IPS DF 6.9 (cell line): ENCODE results near the gene PDE6A.
"Not testable (repeated sequence)": the region's sequence is repeated elsewhere in the genome, so short reads cannot be mapped to it uniquely, and the experiment has no call there.

Experiments
- DNase-seq: peaks from one replicate; pipeline ENCODE4 v3.0.0-alpha.2; 2013; ENCODE audit warnings: low read depth, low spot score
- H3K27ac ChIP-seq: one replicate; pipeline ENCODE4 v1.5.1; 2013; ENCODE audit warnings: low read length, control low read depth
- H3K27me3 ChIP-seq: 2 replicates; pipeline ENCODE4 v1.6.1; 2013; ENCODE audit warnings: mild to moderate bottlenecking, low read length; ENCODE audit not compliant: control insufficient read depth, insufficient read depth
- H3K36me3 ChIP-seq: 2 replicates; pipeline ENCODE4 v1.6.1; 2013; ENCODE audit warnings: low read length; ENCODE audit not compliant: control insufficient read depth, insufficient read depth
- H3K4me1 ChIP-seq: 2 replicates; pipeline ENCODE4 v1.6.1; 2013; ENCODE audit warnings: low read length; ENCODE audit not compliant: control insufficient read depth, insufficient read depth
- H3K4me3 ChIP-seq: 2 replicates; pipeline ENCODE4 v1.5.1; 2013; ENCODE audit warnings: mild to moderate bottlenecking, low read length
- H3K9me3 ChIP-seq: 2 replicates; pipeline ENCODE4 v1.6.1; 2013; ENCODE audit warnings: low read length, inconsistent platforms; ENCODE audit not compliant: control insufficient read depth, insufficient read depth
- WGBS: extraction: QIAGEN DNeasy Blood & Tissue Kit; methylation state at CpG from one replicate; pipeline ENCODE4 v1.1.7; 2013; ENCODE audit warnings: mixed read lengths, missing lambda C conversion rate; ENCODE audit not compliant: insufficient read length, insufficient coverage; 5-methylcytosine and 5-hydroxymethylcytosine counted together

The PDE6A gene

GRCh38 chr5:149894237-149894636, 50.4 kb downstream of the PDE6A start:
- no peak for DNase-seq
- no CpG with 5 or more reads among the region's 1 CpG for WGBS
- Histone ChIP-seq H3K27ac (no peak overlapping the region), H3K4me1 (no peaks in the 10 kb centered on the region), H3K4me3 (no peak overlapping the region), H3K36me3 (no peaks in the 10 kb centered on the region), H3K9me3 (no peaks in the 10 kb centered on the region), H3K27me3 (no peaks in the 10 kb centered on the region)

GRCh38 chr5:149893403-149893931, 51.1 kb downstream of the PDE6A start:
- no peaks in the 10 kb centered on the region for H3K36me3 ChIP-seq
- WGBS, result no CpG with 5 or more reads among the region's 1 CpG

GRCh38 chr5:149892594-149892993, 52.0 kb downstream of the PDE6A start:
- no peak for DNase-seq
- no peaks in the 10 kb centered on the region for H3K36me3 ChIP-seq
- no peaks in the 10 kb centered on the region for H3K27me3 ChIP-seq
- no peaks in the 10 kb centered on the region for H3K4me1 ChIP-seq
- no CpG with 5 or more reads among the region's 5 CpGs for WGBS
- H3K27ac ChIP-seq, result no peak overlapping the region
- no peak overlapping the region for H3K4me3 ChIP-seq
- no peaks in the 10 kb centered on the region for H3K9me3 ChIP-seq

More at GRCh38 chr5:149893403-149893931, 51.1 kb downstream of the PDE6A start:
- Histone ChIP-seq H3K27me3 (no peaks in the 10 kb centered on the region), H3K9me3 (no peaks in the 10 kb centered on the region), H3K4me1 (no peaks in the 10 kb centered on the region), H3K27ac (no peak overlapping the region), H3K4me3 (no peak overlapping the region)
- DNase-seq, result no peak

GRCh38 chr5:149888280-149888679, 56.3 kb downstream of the PDE6A start:
- H3K4me1 ChIP-seq, result no peaks in the 10 kb centered on the region
- H3K4me3 ChIP-seq, result no peak overlapping the region
- H3K27ac ChIP-seq, result no peak overlapping the region
- no peak for DNase-seq
- no peaks in the 10 kb centered on the region for H3K27me3 ChIP-seq
- WGBS, result no CpG with 5 or more reads among the region's 1 CpG
- H3K9me3 ChIP-seq, result no peaks in the 10 kb centered on the region
- no peaks in the 10 kb centered on the region for H3K36me3 ChIP-seq

GRCh38 chr5:149887622-149888183, 56.9 kb downstream of the PDE6A start:
- H3K36me3 ChIP-seq, result no peaks in the 10 kb centered on the region
- WGBS, result no CpG with 5 or more reads among the region's 10 CpGs
- H3K4me1 ChIP-seq, result no peaks in the 10 kb centered on the region
- no peak for DNase-seq
- H3K27me3 ChIP-seq, result no peaks in the 10 kb centered on the region
- H3K9me3 ChIP-seq, result no peaks in the 10 kb centered on the region
- no peak overlapping the region for H3K27ac ChIP-seq
- no peak overlapping the region for H3K4me3 ChIP-seq

GRCh38 chr5:149886692-149887470, 57.7 kb downstream of the PDE6A start:
- Histone ChIP-seq H3K9me3 (no peaks in the 10 kb centered on the region), H3K27me3 (no peaks in the 10 kb centered on the region), H3K36me3 (no peaks in the 10 kb centered on the region), H3K27ac (no peak overlapping the region), H3K4me1 (no peaks in the 10 kb centered on the region), H3K4me3 (no peak overlapping the region)
- no CpG with 5 or more reads among the region's 6 CpGs for WGBS
- DNase-seq, result no peak

- Histone ChIP-seq H3K9me3 (no peaks in the 10 kb centered on the region), H3K4me3 (no peak overlapping the region), H3K4me1 (no peaks in the 10 kb centered on the region), H3K36me3 (no peaks in the 10 kb centered on the region), H3K27ac (no peak overlapping the region), H3K27me3 (no peaks in the 10 kb centered on the region)
- no CpG with 5 or more reads among the region's 7 CpGs for WGBS
- no peak for DNase-seq
Measured at GRCh38 chr5:149886060-149886459, 58.5 kb downstream of the PDE6A start.

GRCh38 chr5:149885513-149885912, 59.1 kb downstream of the PDE6A start:
- H3K27me3 ChIP-seq, result no peaks in the 10 kb centered on the region
- H3K4me1 ChIP-seq, result no peaks in the 10 kb centered on the region
- no peak overlapping the region for H3K4me3 ChIP-seq
- H3K9me3 ChIP-seq, result no peaks in the 10 kb centered on the region
- no CpG with 5 or more reads among the region's 2 CpGs for WGBS
- H3K36me3 ChIP-seq, result no peaks in the 10 kb centered on the region
- H3K27ac ChIP-seq, result no peak overlapping the region
- no peak for DNase-seq

GRCh38 chr5:149883550-149883949, 61.0 kb downstream of the PDE6A start:
- Histone ChIP-seq H3K27ac (no peak overlapping the region), H3K4me1 (no peaks in the 10 kb centered on the region), H3K9me3 (no peaks in the 10 kb centered on the region), H3K36me3 (no peaks in the 10 kb centered on the region), H3K27me3 (no peaks in the 10 kb centered on the region), H3K4me3 (no peak overlapping the region)
- no peak for DNase-seq
- WGBS, result no CpG with 5 or more reads among the region's 2 CpGs

- DNase-seq, H3K4me3 ChIP-seq, H3K36me3 ChIP-seq, H3K27ac ChIP-seq, H3K4me1 ChIP-seq, H3K9me3 ChIP-seq, H3K27me3 ChIP-seq: not testable (repeated sequence)
- no CpG with 5 or more reads among the region's 10 CpGs for WGBS
Measured at GRCh38 chr5:149882633-149883032, 62.0 kb downstream of the PDE6A start.
